Amygdala (tissue), 56 donors: ENCODE measurements around the gene RSRP1.
"Not testable (repeated sequence)": the region's sequence is repeated elsewhere in the genome, so short reads cannot be mapped to it uniquely, and the experiment has no call there.

Experiments
- DNase-seq, 56 donors: peaks; one replicate each; lab custom pipeline; 2025; lab: John Stamatoyannopoulos, UW

Gene RSRP1

GRCh38 chr1:25257196-25257595 lies 9.9 kb upstream of the RSRP1 start:
- DNase-seq = no peak

GRCh38 chr1:25256578-25256965 lies 9.3 kb upstream of the RSRP1 start:
- DNase-seq = no peak

- DNase-seq = no peak
Measured at GRCh38 chr1:25255706-25256577, 8.7 kb upstream of the RSRP1 start.

GRCh38 chr1:25253911-25254310 lies 6.7 kb upstream of the RSRP1 start:
- DNase-seq = no peak

- DNase-seq = no peak
Measured at GRCh38 chr1:25247829-25248754, 838 bp upstream of the RSRP1 start.

- DNase-seq = peak in 12 of 56 donors; percentile 2 to 66 (median 41)
Measured at GRCh38 chr1:25246600-25247023, 642 bp downstream of the RSRP1 start.

GRCh38 chr1:25245809-25246599 lies 1.2 kb downstream of the RSRP1 start:
- no peak for DNase-seq

GRCh38 chr1:25245393-25245792 lies 1.9 kb downstream of the RSRP1 start:
- peak in 1 of 56 donors; percentile 4 for DNase-seq

- no peak for DNase-seq
Measured at GRCh38 chr1:25243907-25244306, 3.3 kb downstream of the RSRP1 start.

GRCh38 chr1:25239681-25240541 lies 7.3 kb downstream of the RSRP1 start:
- peak in 55 of 56 donors; percentile 50 to 94 (median 84) for DNase-seq

GRCh38 chr1:25238046-25238445 lies 9.2 kb downstream of the RSRP1 start:
- DNase-seq = no peak

- DNase-seq = not testable (repeated sequence)
Measured at GRCh38 chr1:25236261-25236660, 11.0 kb downstream of the RSRP1 start.

GRCh38 chr1:25235411-25235810 lies 11.8 kb downstream of the RSRP1 start:
- not testable (repeated sequence) for DNase-seq

GRCh38 chr1:25232866-25233784 lies 14.1 kb downstream of the RSRP1 start:
- peak in 52 of 56 donors; percentile 1 to 82 (median 48) for DNase-seq

GRCh38 chr1:25232027-25232865 lies 15.0 kb downstream of the RSRP1 start, which contains the start of gene SYF2:
TSS of gene SYF2 (minus strand) at chr1:25232502. CDS start at chr1:25232467, 35 bp downstream.
- peak; percentile 27 to 97 (median 85) for DNase-seq

GRCh38 chr1:25223471-25223870 lies 23.8 kb downstream of the RSRP1 start:
- DNase-seq = no peak

GRCh38 chr1:25222606-25223005 lies 24.6 kb downstream of the RSRP1 start:
- no peak for DNase-seq
